Panc1 (cell line): ENCODE results near the gene MPL.

Experiments
- CTCF ChIP-seq: fragments of 450-650 bp; IDR thresholded peaks from 2 replicates; pipeline ENCODE4 v1.5.1; 2017; ENCODE audit warnings: mild to moderate bottlenecking
- REST ChIP-seq, 2 experiments: IDR thresholded peaks; 2 replicates each; pipeline ENCODE4 v1.6.1; 2011 to 2012; ENCODE audit warnings: low read depth in 2 of 2, control low read depth in 1 of 2, low read length in 1 of 2, mild to moderate bottlenecking in 1 of 2, moderate library complexity in 1 of 2; ENCODE audit not compliant: insufficient read depth in 1 of 2

GRCh38 chr1:43398227-43398626 lies 60.6 kb downstream of the MPL start:
- TF ChIP-seq CTCF (no peak), REST (IDR thresholded peaks at IDR 0.05; ENCODE audit: insufficient read depth in 1 of 2, low read depth in 2 of 2, low read length in 1 of 2) (no peak)
